Panc1 (cell line): ENCODE measurements around the gene ME1.

Experiments
- POLR2AphosphoS5 ChIP-seq: IDR thresholded peaks from 2 replicates; pipeline ENCODE4 v1.6.1; 2012; ENCODE audit warnings: mild to moderate bottlenecking, low read depth, low read length, moderate library complexity
- TF ChIP-seq, protein P1 (sequence below): fragments of 450-650 bp; IDR thresholded peaks from 2 replicates; pipeline ENCODE4 v1.5.1; 2017; ENCODE audit warnings: mild to moderate bottlenecking

- TF ChIP-seq, protein P1, sequence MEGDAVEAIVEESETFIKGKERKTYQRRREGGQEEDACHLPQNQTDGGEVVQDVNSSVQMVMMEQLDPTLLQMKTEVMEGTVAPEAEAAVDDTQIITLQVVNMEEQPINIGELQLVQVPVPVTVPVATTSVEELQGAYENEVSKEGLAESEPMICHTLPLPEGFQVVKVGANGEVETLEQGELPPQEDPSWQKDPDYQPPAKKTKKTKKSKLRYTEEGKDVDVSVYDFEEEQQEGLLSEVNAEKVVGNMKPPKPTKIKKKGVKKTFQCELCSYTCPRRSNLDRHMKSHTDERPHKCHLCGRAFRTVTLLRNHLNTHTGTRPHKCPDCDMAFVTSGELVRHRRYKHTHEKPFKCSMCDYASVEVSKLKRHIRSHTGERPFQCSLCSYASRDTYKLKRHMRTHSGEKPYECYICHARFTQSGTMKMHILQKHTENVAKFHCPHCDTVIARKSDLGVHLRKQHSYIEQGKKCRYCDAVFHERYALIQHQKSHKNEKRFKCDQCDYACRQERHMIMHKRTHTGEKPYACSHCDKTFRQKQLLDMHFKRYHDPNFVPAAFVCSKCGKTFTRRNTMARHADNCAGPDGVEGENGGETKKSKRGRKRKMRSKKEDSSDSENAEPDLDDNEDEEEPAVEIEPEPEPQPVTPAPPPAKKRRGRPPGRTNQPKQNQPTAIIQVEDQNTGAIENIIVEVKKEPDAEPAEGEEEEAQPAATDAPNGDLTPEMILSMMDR: no peak
- TF ChIP-seq POLR2AphosphoS5: no peak
Observed at GRCh38 chr6:83218646-83219045, 212.2 kb downstream of the ME1 start.
